Measurements from ENCODE around the gene ZNF573. TPM values are rescaled to one million over a fixed set of nuclear protein-coding genes. Genes with fewer than 3 reads are reported as not detected.

Gene ZNF573
- total and polyA plus RNA-seq, 2 experiments from 2014 or later: 7.7 to 10.3 TPM

- peaks cover 6% of the 10 kb centered on the region for H3K9me2 ChIP-seq (ENCODE audit: insufficient read depth)
- H2AFZ ChIP-seq: no peak overlapping the region
- no peak overlapping the region for H3K27ac ChIP-seq (ENCODE audit: low read depth)
- peak; percentile 41 to 62; a peak in 3 of 4 replicates for TF ChIP-seq CTCF (conservative IDR thresholded peaks at IDR 0.05; ENCODE audit: low read depth in 2 of 2)
- no peak for TF ChIP-seq NANOG (IDR thresholded peaks at IDR 0.05; ENCODE audit: borderline replicate concordance)
- ATAC-seq (no peak), DNase-seq (ENCODE audit: low spot score) (peak; percentile 70)
- H3F3A ChIP-seq (replicated peaks; ENCODE audit: low read depth): no peaks in the 10 kb centered on the region; the same call in 1 of the 2 replicates
- H3K27ac Mint-ChIP-seq: no peak overlapping the region
- H3K4me3 Mint-ChIP-seq: no peak overlapping the region
- peaks cover 5% of the 10 kb centered on the region for H3K27me3 Mint-ChIP-seq (ENCODE audit: insufficient read depth, low read depth, poor library complexity)
- no peaks in the 10 kb centered on the region for H3K4me1 Mint-ChIP-seq
- no peaks in the 10 kb centered on the region for H3K79me2 ChIP-seq (replicated peaks; ENCODE audit: insufficient read depth)
- H3K36me3 ChIP-seq (ENCODE audit: insufficient read depth): no peaks in the 10 kb centered on the region; the same call in 1 of the 2 replicates
- peaks cover 15% of the 10 kb centered on the region for H3K36me3 Mint-ChIP-seq (ENCODE audit: low read depth)
- H3K4me2 ChIP-seq: no peak overlapping the region
- no peaks in the 10 kb centered on the region for H3K27me3 ChIP-seq (ENCODE audit: insufficient read depth)
- H4K20me1 ChIP-seq (replicated peaks; ENCODE audit: insufficient read depth): no peaks in the 10 kb centered on the region
- peaks cover 6% of the 10 kb centered on the region; the same call in 1 of the 2 replicates for H3K4me1 ChIP-seq (ENCODE audit: insufficient read depth)
- H3K9me3 Mint-ChIP-seq: peaks cover 71% of the 10 kb centered on the region
- H3K4me3 ChIP-seq: no peak overlapping the region
These were observed 34.0 kb upstream of the ZNF573 start for GRCh38 chr19:37813340-37813739.

DNA sequence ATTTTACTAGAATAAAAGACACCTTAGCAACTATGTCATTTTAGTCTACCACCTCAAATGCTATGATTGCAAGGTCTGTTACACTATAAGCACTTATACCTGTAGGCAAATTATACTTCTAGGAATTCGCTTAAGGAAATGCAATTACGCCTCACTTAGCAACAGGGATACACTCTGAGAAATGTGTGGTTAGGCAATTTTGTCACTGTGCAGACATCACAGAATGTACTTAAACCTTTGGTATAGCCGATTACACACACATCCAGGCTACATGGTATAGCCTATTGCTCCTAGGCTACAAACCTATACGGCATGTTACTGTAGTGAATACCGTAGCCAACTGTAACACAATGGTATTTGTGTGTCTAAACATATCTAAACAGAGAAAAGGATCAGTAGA lies 30.0 kb upstream of the ZNF573 start:
- Histone ChIP-seq H3K79me2 (replicated peaks; ENCODE audit: insufficient read depth) (no peaks in the 10 kb centered on the region), H3K4me1 (ENCODE audit: insufficient read depth) (no peaks in the 10 kb centered on the region), H3K36me3 (ENCODE audit: insufficient read depth) (no peaks in the 10 kb centered on the region; the same call in 1 of the 2 replicates), H3F3A (replicated peaks; ENCODE audit: low read depth) (no peaks in the 10 kb centered on the region), H3K4me3 (no peak overlapping the region), H3K27me3 (ENCODE audit: insufficient read depth) (no peaks in the 10 kb centered on the region), H2AFZ (no peak overlapping the region), H4K20me1 (replicated peaks; ENCODE audit: insufficient read depth) (no peaks in the 10 kb centered on the region), H3K27ac (ENCODE audit: low read depth) (no peak overlapping the region), H3K9me2 (ENCODE audit: insufficient read depth) (no peaks in the 10 kb centered on the region), H3K4me2 (no peak overlapping the region)
- H3K27me3 Mint-ChIP-seq (ENCODE audit: insufficient read depth, low read depth, poor library complexity): peaks cover 2% of the 10 kb centered on the region
- DNase-seq (ENCODE audit: low spot score) (no peak), ATAC-seq (no peak)
- no peaks in the 10 kb centered on the region for H3K4me1 Mint-ChIP-seq
- no peak overlapping the region for H3K27ac Mint-ChIP-seq
- no peak overlapping the region for H3K4me3 Mint-ChIP-seq
- TF ChIP-seq ZNF331 (CRISPR knock-in tag; IDR thresholded peaks at IDR 0.05; ENCODE audit: low read depth): no peak
- no peak for TF ChIP-seq ZNF114 (CRISPR knock-in tag; IDR thresholded peaks at IDR 0.05)
- no peak for TF ChIP-seq NANOG (IDR thresholded peaks at IDR 0.05; ENCODE audit: borderline replicate concordance)
- TF ChIP-seq STAT1 (IDR thresholded peaks at IDR 0.05; ENCODE audit: unreplicated experiment): no peak
- TF ChIP-seq EZH2phosphoT487 (IDR thresholded peaks at IDR 0.05; ENCODE audit: unreplicated experiment): no peak
- peaks cover 9% of the 10 kb centered on the region; the same call in 1 of the 3 replicates for H3K36me3 Mint-ChIP-seq (ENCODE audit: low read depth)
- peaks cover 74% of the 10 kb centered on the region for H3K9me3 Mint-ChIP-seq

- Histone ChIP-seq H3K4me2 (no peak overlapping the region), H4K20me1 (replicated peaks; ENCODE audit: insufficient read depth) (no peaks in the 10 kb centered on the region), H3K36me3 (ENCODE audit: insufficient read depth) (no peaks in the 10 kb centered on the region; the same call in 1 of the 2 replicates), H3K4me1 (ENCODE audit: insufficient read depth) (no peaks in the 10 kb centered on the region), H2AFZ (no peak overlapping the region), H3K27me3 (ENCODE audit: insufficient read depth) (no peaks in the 10 kb centered on the region), H3K27ac (ENCODE audit: low read depth) (no peak overlapping the region), H3K79me2 (replicated peaks; ENCODE audit: insufficient read depth) (no peaks in the 10 kb centered on the region), H3K9me2 (ENCODE audit: insufficient read depth) (no peaks in the 10 kb centered on the region), H3K4me3 (no peak overlapping the region), H3F3A (replicated peaks; ENCODE audit: low read depth) (no peaks in the 10 kb centered on the region)
- Mint-ChIP-seq H3K9me3 (peaks cover 88% of the 10 kb centered on the region), H3K27me3 (ENCODE audit: insufficient read depth, low read depth, poor library complexity) (peaks cover 2% of the 10 kb centered on the region), H3K4me3 (no peak overlapping the region), H3K36me3 (ENCODE audit: low read depth) (peaks cover 23% of the 10 kb centered on the region; the same call in 2 of the 3 replicates), H3K27ac (no peak overlapping the region), H3K4me1 (no peaks in the 10 kb centered on the region)
- DNase-seq (ENCODE audit: low spot score) (no peak), ATAC-seq (no peak)
- no peak for TF ChIP-seq ZNF114 (CRISPR knock-in tag; IDR thresholded peaks at IDR 0.05)
- no peak for TF ChIP-seq NANOG (IDR thresholded peaks at IDR 0.05; ENCODE audit: borderline replicate concordance)
- TF ChIP-seq, protein P1, sequence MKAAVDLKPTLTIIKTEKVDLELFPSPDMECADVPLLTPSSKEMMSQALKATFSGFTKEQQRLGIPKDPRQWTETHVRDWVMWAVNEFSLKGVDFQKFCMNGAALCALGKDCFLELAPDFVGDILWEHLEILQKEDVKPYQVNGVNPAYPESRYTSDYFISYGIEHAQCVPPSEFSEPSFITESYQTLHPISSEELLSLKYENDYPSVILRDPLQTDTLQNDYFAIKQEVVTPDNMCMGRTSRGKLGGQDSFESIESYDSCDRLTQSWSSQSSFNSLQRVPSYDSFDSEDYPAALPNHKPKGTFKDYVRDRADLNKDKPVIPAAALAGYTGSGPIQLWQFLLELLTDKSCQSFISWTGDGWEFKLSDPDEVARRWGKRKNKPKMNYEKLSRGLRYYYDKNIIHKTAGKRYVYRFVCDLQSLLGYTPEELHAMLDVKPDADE (IDR thresholded peaks at IDR 0.05): no peak
- no peak for TF ChIP-seq REST (IDR thresholded peaks at IDR 0.05; ENCODE audit: unreplicated experiment)
- no peak for TF ChIP-seq CREB1 (CRISPR knock-in tag; IDR thresholded peaks at IDR 0.05; ENCODE audit: low read depth)
- TF ChIP-seq EZH2 (IDR thresholded peaks at IDR 0.05; ENCODE audit: low read depth, unreplicated experiment): no peak
- no peak for TF ChIP-seq STAT1 (IDR thresholded peaks at IDR 0.05; ENCODE audit: unreplicated experiment)
- no peak for TF ChIP-seq ZNF331 (CRISPR knock-in tag; IDR thresholded peaks at IDR 0.05; ENCODE audit: low read depth)
These were observed 24.0 kb upstream of the ZNF573 start for GRCh38 chr19:37803249-37803840.
